Measurements from ENCODE around the gene SKOR2. TPM values are rescaled to one million over a fixed set of nuclear protein-coding genes. Genes with fewer than 3 reads are reported as not detected.

The SKOR2 gene
- total and polyA plus RNA-seq, 2 experiments from 2014 or later = 0.10 to 0.42 TPM

DNA sequence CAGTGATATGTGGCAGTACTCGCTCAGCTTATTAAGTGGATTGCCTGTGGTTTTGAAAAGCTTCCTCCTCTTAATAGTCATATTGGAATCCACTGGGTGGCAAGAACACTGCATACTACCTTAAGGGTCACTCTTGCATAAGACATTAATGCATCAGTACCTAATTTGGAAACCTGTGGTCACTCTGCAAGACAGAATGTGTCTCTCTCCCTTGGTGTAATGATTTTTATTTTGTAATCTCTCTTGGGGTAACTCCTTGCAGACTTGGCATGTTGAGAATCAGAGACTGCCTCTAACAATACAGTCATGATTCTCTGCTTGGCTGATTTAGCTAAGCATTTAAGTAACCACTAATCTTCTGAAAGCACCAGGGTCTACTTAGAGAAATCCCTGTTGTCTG lies 42.3 kb downstream of the SKOR2 start:
- H3K27ac ChIP-seq (ENCODE audit: low read depth) = no peak overlapping the region
- peak overlapping the region; percentile 90 for H2AFZ ChIP-seq
- no peak for ATAC-seq
- H3K79me2 ChIP-seq (replicated peaks; ENCODE audit: insufficient read depth) = no peaks in the 10 kb centered on the region
- no peak overlapping the region for H3K27ac Mint-ChIP-seq
- no peaks in the 10 kb centered on the region for H3K36me3 Mint-ChIP-seq (ENCODE audit: low read depth)
- no peak for TF ChIP-seq ZNF114 (CRISPR knock-in tag; IDR thresholded peaks at IDR 0.05)
- no peak for TF ChIP-seq STAT1 (IDR thresholded peaks at IDR 0.05; ENCODE audit: unreplicated experiment)
- no peak for TF ChIP-seq CTCF (conservative IDR thresholded peaks at IDR 0.05; ENCODE audit: low read depth in 2 of 2)
- no peak for TF ChIP-seq ZNF462 (CRISPR knock-in tag; IDR thresholded peaks at IDR 0.05)
- no peak for TF ChIP-seq JUNB (IDR thresholded peaks at IDR 0.05; ENCODE audit: unreplicated experiment)
- TF ChIP-seq, protein P1, sequence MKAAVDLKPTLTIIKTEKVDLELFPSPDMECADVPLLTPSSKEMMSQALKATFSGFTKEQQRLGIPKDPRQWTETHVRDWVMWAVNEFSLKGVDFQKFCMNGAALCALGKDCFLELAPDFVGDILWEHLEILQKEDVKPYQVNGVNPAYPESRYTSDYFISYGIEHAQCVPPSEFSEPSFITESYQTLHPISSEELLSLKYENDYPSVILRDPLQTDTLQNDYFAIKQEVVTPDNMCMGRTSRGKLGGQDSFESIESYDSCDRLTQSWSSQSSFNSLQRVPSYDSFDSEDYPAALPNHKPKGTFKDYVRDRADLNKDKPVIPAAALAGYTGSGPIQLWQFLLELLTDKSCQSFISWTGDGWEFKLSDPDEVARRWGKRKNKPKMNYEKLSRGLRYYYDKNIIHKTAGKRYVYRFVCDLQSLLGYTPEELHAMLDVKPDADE (IDR thresholded peaks at IDR 0.05) = no peak
- TF ChIP-seq POLR2AphosphoS5 (IDR thresholded peaks at IDR 0.05; ENCODE audit: low read depth) = no peak
- TF ChIP-seq NANOG (IDR thresholded peaks at IDR 0.05; ENCODE audit: borderline replicate concordance) = no peak
- no peak for TF ChIP-seq EZH2phosphoT487 (IDR thresholded peaks at IDR 0.05; ENCODE audit: unreplicated experiment)
- no peak for TF ChIP-seq CREB1 (CRISPR knock-in tag; IDR thresholded peaks at IDR 0.05; ENCODE audit: low read depth)
- no peak for TF ChIP-seq ZNF331 (CRISPR knock-in tag; IDR thresholded peaks at IDR 0.05; ENCODE audit: low read depth)
- TF ChIP-seq, protein P2, sequence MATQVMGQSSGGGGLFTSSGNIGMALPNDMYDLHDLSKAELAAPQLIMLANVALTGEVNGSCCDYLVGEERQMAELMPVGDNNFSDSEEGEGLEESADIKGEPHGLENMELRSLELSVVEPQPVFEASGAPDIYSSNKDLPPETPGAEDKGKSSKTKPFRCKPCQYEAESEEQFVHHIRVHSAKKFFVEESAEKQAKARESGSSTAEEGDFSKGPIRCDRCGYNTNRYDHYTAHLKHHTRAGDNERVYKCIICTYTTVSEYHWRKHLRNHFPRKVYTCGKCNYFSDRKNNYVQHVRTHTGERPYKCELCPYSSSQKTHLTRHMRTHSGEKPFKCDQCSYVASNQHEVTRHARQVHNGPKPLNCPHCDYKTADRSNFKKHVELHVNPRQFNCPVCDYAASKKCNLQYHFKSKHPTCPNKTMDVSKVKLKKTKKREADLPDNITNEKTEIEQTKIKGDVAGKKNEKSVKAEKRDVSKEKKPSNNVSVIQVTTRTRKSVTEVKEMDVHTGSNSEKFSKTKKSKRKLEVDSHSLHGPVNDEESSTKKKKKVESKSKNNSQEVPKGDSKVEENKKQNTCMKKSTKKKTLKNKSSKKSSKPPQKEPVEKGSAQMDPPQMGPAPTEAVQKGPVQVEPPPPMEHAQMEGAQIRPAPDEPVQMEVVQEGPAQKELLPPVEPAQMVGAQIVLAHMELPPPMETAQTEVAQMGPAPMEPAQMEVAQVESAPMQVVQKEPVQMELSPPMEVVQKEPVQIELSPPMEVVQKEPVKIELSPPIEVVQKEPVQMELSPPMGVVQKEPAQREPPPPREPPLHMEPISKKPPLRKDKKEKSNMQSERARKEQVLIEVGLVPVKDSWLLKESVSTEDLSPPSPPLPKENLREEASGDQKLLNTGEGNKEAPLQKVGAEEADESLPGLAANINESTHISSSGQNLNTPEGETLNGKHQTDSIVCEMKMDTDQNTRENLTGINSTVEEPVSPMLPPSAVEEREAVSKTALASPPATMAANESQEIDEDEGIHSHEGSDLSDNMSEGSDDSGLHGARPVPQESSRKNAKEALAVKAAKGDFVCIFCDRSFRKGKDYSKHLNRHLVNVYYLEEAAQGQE (IDR thresholded peaks at IDR 0.05; ENCODE audit: unreplicated experiment) = no peak
- no peak for TF ChIP-seq EZH2 (IDR thresholded peaks at IDR 0.05; ENCODE audit: low read depth, unreplicated experiment)
- H3K36me3 ChIP-seq (ENCODE audit: insufficient read depth) = no peaks in the 10 kb centered on the region
- no peaks in the 10 kb centered on the region for H3K9me2 ChIP-seq (ENCODE audit: insufficient read depth)
- H3K27me3 Mint-ChIP-seq (ENCODE audit: insufficient read depth, low read depth, poor library complexity) = no peaks in the 10 kb centered on the region
- H3K4me1 ChIP-seq (ENCODE audit: insufficient read depth) = no peaks in the 10 kb centered on the region
- no peak for DNase-seq (ENCODE audit: low spot score)
- H3K4me3 ChIP-seq = no peak overlapping the region
- no peak overlapping the region for H3K4me3 Mint-ChIP-seq
- H4K20me1 ChIP-seq (replicated peaks; ENCODE audit: insufficient read depth) = no peaks in the 10 kb centered on the region
- H3K4me2 ChIP-seq = no peak overlapping the region
- H3F3A ChIP-seq (replicated peaks; ENCODE audit: low read depth) = no peaks in the 10 kb centered on the region
- peaks cover 15% of the 10 kb centered on the region for H3K4me1 Mint-ChIP-seq
- H3K27me3 ChIP-seq (ENCODE audit: insufficient read depth) = no peaks in the 10 kb centered on the region
- H3K9me3 Mint-ChIP-seq = no peaks in the 10 kb centered on the region
